GM19438 (cell line): Measurements from ENCODE around the gene SLC32A1.

Experiments
- ATAC-seq: cut with Tn5 transposase; IDR thresholded peaks from one replicate; pipeline ENCODE4 v1.9.1; 2021; ENCODE audit warnings: low read depth; ENCODE audit not compliant: unreplicated experiment

SLC32A1 gene

GRCh38 chr20:38751360-38751976 lies 27.2 kb downstream of the SLC32A1 start:
- ATAC-seq, result no peak

- no peak for ATAC-seq
Observed at GRCh38 chr20:38752029-38752428, 27.7 kb downstream of the SLC32A1 start.

- ATAC-seq, result no peak
Observed at GRCh38 chr20:38754924-38755323, 30.6 kb downstream of the SLC32A1 start.

GRCh38 chr20:38755324-38755910 lies 31.1 kb downstream of the SLC32A1 start:
- ATAC-seq, result no peak

- no peak for ATAC-seq
Observed at GRCh38 chr20:38757145-38757775, 33.0 kb downstream of the SLC32A1 start.

DNA sequence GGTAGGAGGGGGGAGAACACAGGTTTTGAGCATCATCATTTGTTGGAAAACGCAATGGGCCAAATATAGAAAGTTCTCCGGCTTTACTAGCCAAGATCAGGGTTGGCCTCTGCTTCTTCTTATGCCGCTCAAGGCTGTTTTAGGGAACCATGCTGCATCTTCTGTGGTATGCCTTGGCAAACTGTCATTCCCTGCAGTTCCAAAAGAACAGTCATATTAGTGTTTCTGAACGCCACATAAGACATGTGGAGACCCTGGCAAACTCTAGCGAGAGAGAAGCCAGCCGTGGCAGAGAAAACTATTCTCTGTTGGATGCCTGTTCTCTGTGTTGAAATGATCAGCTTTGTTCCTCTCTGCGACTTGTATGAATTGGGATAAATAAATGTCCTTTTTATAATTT lies 34.8 kb downstream of the SLC32A1 start:
- ATAC-seq, result no peak

GRCh38 chr20:38760978-38761377 lies 36.7 kb downstream of the SLC32A1 start:
- no peak for ATAC-seq

DNA sequence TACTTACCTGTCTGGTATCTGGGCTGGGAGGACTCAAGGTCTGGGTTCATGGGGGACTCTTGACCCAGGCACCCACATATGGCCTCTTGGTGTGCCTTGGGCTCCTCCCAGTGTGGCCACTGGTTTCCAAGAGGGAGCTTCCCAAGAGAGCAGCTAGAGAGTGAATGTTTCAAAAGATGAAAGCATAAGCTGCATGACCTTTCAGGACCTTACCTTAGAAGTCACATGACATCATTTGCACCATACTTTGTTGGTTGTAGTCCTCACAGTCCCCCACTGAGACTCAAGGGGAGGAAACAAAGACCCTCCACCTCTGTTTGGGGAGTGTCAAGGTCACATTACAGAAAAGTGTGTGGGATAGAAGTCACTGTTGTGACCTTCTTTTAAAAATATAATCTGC lies 37.9 kb downstream of the SLC32A1 start:
- no peak for ATAC-seq

- no peak for ATAC-seq
Observed at GRCh38 chr20:38763616-38764015, 39.3 kb downstream of the SLC32A1 start.

DNA sequence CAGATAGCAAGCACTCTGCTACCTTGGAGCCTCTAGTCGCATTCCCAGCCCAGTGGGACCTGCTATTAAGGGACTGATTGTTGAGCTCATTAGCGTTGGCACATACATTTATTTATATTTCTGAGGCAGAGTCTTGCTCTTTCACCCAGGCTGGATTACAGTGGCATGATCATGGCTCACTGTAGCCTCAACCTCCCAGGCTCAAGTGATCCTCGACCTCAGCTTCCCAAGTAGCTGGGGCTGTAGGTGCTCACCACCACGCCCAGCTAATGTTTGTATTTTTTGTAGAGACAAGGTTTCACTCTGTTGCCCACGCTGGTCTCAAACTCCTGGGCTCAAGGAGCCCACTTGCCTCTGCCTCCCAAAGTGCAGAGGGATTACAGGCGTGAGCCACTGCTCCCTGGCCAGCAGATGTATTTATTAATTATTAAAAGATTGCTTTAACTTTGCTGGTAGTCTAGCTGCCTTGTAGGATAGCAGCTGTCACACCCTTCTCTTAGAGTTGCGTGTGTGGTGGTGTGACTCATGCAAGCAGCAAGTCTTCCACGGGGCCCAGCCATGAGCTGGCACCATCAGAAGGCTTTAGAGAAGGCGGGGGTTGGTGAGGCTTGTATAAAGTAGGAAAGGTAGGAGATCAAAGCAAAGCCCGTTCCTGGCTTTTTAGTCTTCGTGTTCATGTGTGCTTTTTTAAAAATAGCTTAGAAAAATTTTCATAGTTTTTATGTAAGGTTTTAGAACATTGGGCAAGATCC lies 40.5 kb downstream of the SLC32A1 start:
- no peak for ATAC-seq

- ATAC-seq, result no peak
Observed at GRCh38 chr20:38766071-38766470, 41.8 kb downstream of the SLC32A1 start.

GRCh38 chr20:38769376-38770295 lies 45.4 kb downstream of the SLC32A1 start:
- no peak for ATAC-seq

- no peak for ATAC-seq
Observed at GRCh38 chr20:38770546-38770945, 46.3 kb downstream of the SLC32A1 start.

GRCh38 chr20:38770970-38771369 lies 46.7 kb downstream of the SLC32A1 start:
- no peak for ATAC-seq

DNA sequence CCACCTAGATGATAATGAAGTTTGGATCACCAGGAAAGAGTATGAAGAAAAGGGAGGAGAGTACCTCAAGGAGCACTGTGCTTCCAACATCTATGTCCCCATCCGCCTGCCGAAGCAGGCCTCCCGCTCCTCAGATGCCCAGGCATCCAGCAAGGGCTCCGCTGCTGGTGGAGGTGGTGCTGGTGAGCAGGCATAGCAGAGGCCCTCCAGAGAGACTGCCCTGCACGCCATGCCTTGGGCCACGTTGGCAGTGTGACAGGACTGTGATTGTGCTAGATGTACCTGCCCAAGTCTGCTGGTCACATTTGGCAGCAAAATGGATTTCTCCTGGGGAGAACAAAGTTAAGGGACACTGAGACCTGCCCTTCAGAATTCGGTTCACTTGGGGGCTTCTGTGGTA lies 47.3 kb downstream of the SLC32A1 start:
- ATAC-seq, result no peak

DNA sequence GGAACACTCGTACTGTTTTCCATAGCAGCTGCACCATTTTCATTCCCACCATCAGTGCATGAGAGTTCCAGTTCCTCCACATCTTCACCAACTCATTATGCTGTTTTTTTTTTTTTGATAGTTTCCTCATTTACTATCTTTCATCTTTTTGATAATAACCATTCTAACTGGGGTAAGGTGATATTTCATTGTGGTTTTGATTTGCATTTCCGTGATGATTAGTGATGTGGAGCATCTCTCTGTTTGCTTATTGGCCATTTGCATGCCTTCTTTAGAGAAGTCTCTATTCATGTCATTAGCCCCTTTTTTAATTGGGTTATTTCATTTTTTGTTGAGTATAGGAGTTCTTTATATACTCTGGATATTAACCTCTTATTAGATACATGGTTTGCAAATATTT lies 49.9 kb downstream of the SLC32A1 start:
- no peak for ATAC-seq

GRCh38 chr20:38776363-38776762 lies 52.1 kb downstream of the SLC32A1 start:
- ATAC-seq, result no peak
